HEK293 (cell line): Measurements from ENCODE around the gene EIF3F.

Experiments used
- CTCF ChIA-PET: fragments of 350-600 bp; formaldehyde crosslinking; extraction: SDS; loops from one replicate; lab custom pipeline; 2021; ENCODE audit warnings: antibody characterized with exemption; lab: Yijun Ruan, JAX
- POLR2A ChIA-PET: fragments of 300-600 bp; formaldehyde crosslinking; extraction: SDS; loops from one replicate; lab custom pipeline; 2020; ENCODE audit warnings: antibody characterized with exemption, inconsistent platforms; lab: Yijun Ruan, JAX
- H3K27ac ChIP-seq: fragments of 200-500 bp; sonication (Bioruptor generic); 2 replicates; pipeline ENCODE4 v1.5.1; 2014; ENCODE audit warnings: low read depth, low read length, control low read depth, inconsistent platforms; ENCODE audit errors: extremely low read depth
- H3K36me3 ChIP-seq, 2 experiments: fragments of 200-500 bp in 1 of 2; sonication (Bioruptor generic) in 1 of 2; 1 replicate in 1 of 2; 2 replicates in 1 of 2; pipeline ENCODE4 v1.5.1; 2014 to 2017; ENCODE audit warnings: inconsistent platforms in 2 of 2, low read length in 2 of 2; ENCODE audit not compliant: control insufficient read depth in 2 of 2, insufficient read depth in 1 of 2
- H3K4me1 ChIP-seq: fragments of 200-500 bp; sonication (Bioruptor generic); 2 replicates; pipeline ENCODE4 v1.5.1; 2014; ENCODE audit warnings: mild to moderate bottlenecking, low read length, inconsistent platforms; ENCODE audit not compliant: control insufficient read depth, insufficient read depth
- H3K4me3 ChIP-seq: 2 replicates; pipeline ENCODE4 v1.5.1; 2011; ENCODE audit warnings: low read depth, mild to moderate bottlenecking, control low read depth, low read length, moderate library complexity
- H3K9me3 ChIP-seq: fragments of 200-500 bp; sonication (Bioruptor generic); 2 replicates; pipeline ENCODE4 v1.5.1; 2014; ENCODE audit warnings: low read depth, low read length, inconsistent platforms; ENCODE audit not compliant: control insufficient read depth, insufficient read depth
- EGR2 ChIP-seq: fragments of 450-650 bp; formaldehyde crosslinking; IDR thresholded peaks from 2 replicates; pipeline ENCODE4 v1.5.1; 2016; ENCODE audit warnings: low read depth, missing biosample characterization, missing genetic modification characterization
- KLF9 ChIP-seq: fragments of 450-650 bp; formaldehyde crosslinking; IDR thresholded peaks from 2 replicates; pipeline ENCODE4 v1.5.1; 2016; ENCODE audit warnings: missing biosample characterization, missing genetic modification characterization, low read depth
- OSR2 ChIP-seq: fragments of 450-650 bp; formaldehyde crosslinking; IDR thresholded peaks from 2 replicates; pipeline ENCODE4 v1.5.1; 2016; ENCODE audit warnings: missing biosample characterization, missing genetic modification characterization
- TCF7L2 ChIP-seq: IDR thresholded peaks from 2 replicates; pipeline ENCODE4 v1.6.1; 2011; ENCODE audit warnings: low read depth, mild to moderate bottlenecking, inconsistent platforms, low read length, moderate library complexity, borderline replicate concordance
- TRIM28 ChIP-seq: IDR thresholded peaks from 2 replicates; pipeline ENCODE4 v1.6.1; 2011; ENCODE audit warnings: low read length, control low read depth, borderline replicate concordance
- ZBTB7A ChIP-seq: fragments of 450-650 bp; formaldehyde crosslinking; IDR thresholded peaks from 2 replicates; pipeline ENCODE4 v1.5.1; 2016; ENCODE audit warnings: low read depth, missing biosample characterization, missing genetic modification characterization
- ZFHX2 ChIP-seq: fragments of 450-650 bp; formaldehyde crosslinking; conservative IDR thresholded peaks from 2 replicates; pipeline ENCODE4 v1.5.1; 2016; ENCODE audit warnings: missing biosample characterization, missing genetic modification characterization
- ZFP41 ChIP-seq: fragments of 450-650 bp; formaldehyde crosslinking; IDR thresholded peaks from 2 replicates; pipeline ENCODE4 v1.5.1; 2016; ENCODE audit warnings: missing biosample characterization, missing genetic modification characterization, borderline replicate concordance
- ZNF114 ChIP-seq: fragments of 450-650 bp; formaldehyde crosslinking; IDR thresholded peaks from 2 replicates; pipeline ENCODE4 v1.5.0; 2017; ENCODE audit warnings: missing biosample characterization, missing genetic modification characterization
- ZNF146 ChIP-seq: fragments of 450-650 bp; formaldehyde crosslinking; IDR thresholded peaks from 2 replicates; pipeline ENCODE4 v1.5.1; 2016; ENCODE audit warnings: missing biosample characterization, missing genetic modification characterization
- ZNF202 ChIP-seq: fragments of 450-650 bp; formaldehyde crosslinking; IDR thresholded peaks from 2 replicates; pipeline ENCODE4 v1.5.1; 2016; ENCODE audit warnings: missing biosample characterization, missing genetic modification characterization, borderline replicate concordance
- ZNF311 ChIP-seq: fragments of 450-650 bp; formaldehyde crosslinking; IDR thresholded peaks from 2 replicates; pipeline ENCODE4 v1.5.1; 2017; ENCODE audit warnings: missing biosample characterization, missing genetic modification characterization, borderline replicate concordance
- ZNF37A ChIP-seq: fragments of 450-650 bp; IDR thresholded peaks from 2 replicates; pipeline ENCODE4 v1.5.1; 2018; ENCODE audit warnings: missing biosample characterization, missing genetic modification characterization
- ZNF391 ChIP-seq: fragments of 450-650 bp; formaldehyde crosslinking; IDR thresholded peaks from 2 replicates; pipeline ENCODE4 v1.5.1; 2016; ENCODE audit warnings: low read depth, missing biosample characterization, missing genetic modification characterization, borderline replicate concordance
- ZNF394 ChIP-seq: fragments of 450-650 bp; formaldehyde crosslinking; IDR thresholded peaks from 2 replicates; pipeline ENCODE4 v1.5.1; 2016; ENCODE audit warnings: missing biosample characterization, missing genetic modification characterization, mild to moderate bottlenecking, moderate library complexity, borderline replicate concordance
- ZNF416 ChIP-seq: fragments of 450-650 bp; formaldehyde crosslinking; IDR thresholded peaks from 2 replicates; pipeline ENCODE4 v1.5.1; 2016; ENCODE audit warnings: missing biosample characterization, missing genetic modification characterization
- ZNF488 ChIP-seq: fragments of 450-650 bp; formaldehyde crosslinking; IDR thresholded peaks from 2 replicates; pipeline ENCODE4 v1.5.1; 2016; ENCODE audit warnings: missing biosample characterization, missing genetic modification characterization
- ZNF529 ChIP-seq: fragments of 450-650 bp; formaldehyde crosslinking; IDR thresholded peaks from 2 replicates; pipeline ENCODE4 v1.5.1; 2017; ENCODE audit warnings: missing genetic modification characterization, missing biosample characterization; ENCODE audit not compliant: insufficient replicate concordance
- ZNF626 ChIP-seq: fragments of 450-650 bp; sonication (Bioruptor Pico); formaldehyde crosslinking; IDR thresholded peaks from 2 replicates; pipeline ENCODE4 v1.5.1; 2018; ENCODE audit warnings: missing biosample characterization, missing genetic modification characterization, inconsistent platforms
- ZNF701 ChIP-seq: fragments of 450-650 bp; formaldehyde crosslinking; IDR thresholded peaks from 2 replicates; pipeline ENCODE4 v1.5.1; 2016; ENCODE audit warnings: missing biosample characterization, missing genetic modification characterization
- ZNF843 ChIP-seq: fragments of 450-650 bp; formaldehyde crosslinking; IDR thresholded peaks from 2 replicates; pipeline ENCODE4 v1.5.1; 2016; ENCODE audit warnings: missing biosample characterization, missing genetic modification characterization
- TF ChIP-seq, protein P1 (sequence below): fragments of 450-650 bp; formaldehyde crosslinking; IDR thresholded peaks from 2 replicates; pipeline ENCODE4 v1.5.0; 2017; ENCODE audit warnings: missing biosample characterization, missing genetic modification characterization, borderline replicate concordance

The EIF3F gene

DNA sequence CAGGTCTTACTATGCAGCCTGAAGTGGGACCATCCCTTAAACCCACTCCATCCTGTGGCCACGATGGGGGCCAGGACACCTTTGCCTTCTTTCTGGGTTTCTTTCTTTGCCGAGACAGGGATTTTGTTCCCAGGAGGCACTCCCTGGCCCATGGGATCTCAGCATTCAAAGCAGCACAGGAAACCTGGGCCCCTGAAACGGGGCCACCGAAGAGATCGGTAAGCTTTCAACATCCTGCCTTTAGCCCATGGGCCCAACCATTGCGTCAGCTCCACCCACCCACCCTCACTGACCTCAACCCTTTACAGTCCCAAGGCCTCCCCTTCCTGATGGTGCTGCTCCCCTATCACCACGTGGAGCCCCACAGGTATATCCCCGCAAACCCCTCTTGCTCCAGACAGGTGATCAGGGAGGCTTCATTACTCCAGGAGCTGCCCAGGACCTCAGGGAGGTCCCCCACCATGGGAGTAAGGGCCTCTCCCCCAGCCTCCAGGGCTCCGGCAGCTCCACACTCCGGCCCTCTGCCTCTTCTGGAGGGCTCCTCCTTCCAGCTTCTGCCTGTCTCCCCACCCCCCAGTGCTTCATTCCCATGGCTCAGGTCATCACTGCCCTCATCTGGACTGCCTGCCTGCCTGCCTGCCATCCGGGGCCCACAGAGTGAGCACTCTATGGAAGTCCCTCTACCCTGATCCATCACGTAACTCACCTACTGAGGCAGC is 51.8 kb downstream of the EIF3F start:
- H3K27ac ChIP-seq: no peak overlapping the region
- H3K4me1 ChIP-seq: no peaks in the 10 kb centered on the region
- no peaks in the 10 kb centered on the region for H3K9me3 ChIP-seq
- TF ChIP-seq OSR2 (tag by site-specific recombination) (no peak), ZNF626 (tag by site-specific recombination) (no peak), ZNF529 (tag by site-specific recombination) (no peak), ZBTB7A (tag by site-specific recombination) (no peak), TRIM28 (no peak), ZNF843 (no peak), ZNF391 (tag by site-specific recombination) (no peak), ZNF146 (no peak), KLF9 (tag by site-specific recombination) (no peak), EGR2 (tag by site-specific recombination) (no peak), ZNF488 (tag by site-specific recombination) (no peak)
- CTCF ChIA-PET: interaction anchor here (13.7 kb wide), 1 partner anchor 55 kb away, joined by 374 read pairs; no protein-coding TSS in a partner anchor
- H3K36me3 ChIP-seq: no peaks in the 10 kb centered on the region
- POLR2A ChIA-PET: no interaction called here
- no peak overlapping the region for H3K4me3 ChIP-seq

- Histone ChIP-seq H3K27ac (no peak overlapping the region), H3K36me3 (no peaks in the 10 kb centered on the region), H3K4me3 (no peak overlapping the region), H3K4me1 (no peaks in the 10 kb centered on the region), H3K9me3 (no peaks in the 10 kb centered on the region)
- TF ChIP-seq ZNF202 (tag by site-specific recombination) (no peak), ZFHX2 (tag by site-specific recombination) (peak; percentile 51)
- ChIA-PET POLR2A (no interaction called here), CTCF (interaction anchor here (13.7 kb wide), 1 partner anchor 55 kb away, joined by 374 read pairs; no protein-coding TSS in a partner anchor)
Measured at GRCh38 chr11:8039530-8040260, 52.6 kb downstream of the EIF3F start.

- CTCF ChIA-PET: interaction anchor here (0.7 kb wide), 1 partner anchor 30 kb away, joined by 3 read pairs; no protein-coding TSS in a partner anchor
- Histone ChIP-seq H3K36me3 (no peaks in the 10 kb centered on the region), H3K27ac (no peak overlapping the region), H3K4me1 (no peaks in the 10 kb centered on the region), H3K4me3 (no peak overlapping the region), H3K9me3 (no peaks in the 10 kb centered on the region)
- POLR2A ChIA-PET: no interaction called here
- TF ChIP-seq, protein P1, sequence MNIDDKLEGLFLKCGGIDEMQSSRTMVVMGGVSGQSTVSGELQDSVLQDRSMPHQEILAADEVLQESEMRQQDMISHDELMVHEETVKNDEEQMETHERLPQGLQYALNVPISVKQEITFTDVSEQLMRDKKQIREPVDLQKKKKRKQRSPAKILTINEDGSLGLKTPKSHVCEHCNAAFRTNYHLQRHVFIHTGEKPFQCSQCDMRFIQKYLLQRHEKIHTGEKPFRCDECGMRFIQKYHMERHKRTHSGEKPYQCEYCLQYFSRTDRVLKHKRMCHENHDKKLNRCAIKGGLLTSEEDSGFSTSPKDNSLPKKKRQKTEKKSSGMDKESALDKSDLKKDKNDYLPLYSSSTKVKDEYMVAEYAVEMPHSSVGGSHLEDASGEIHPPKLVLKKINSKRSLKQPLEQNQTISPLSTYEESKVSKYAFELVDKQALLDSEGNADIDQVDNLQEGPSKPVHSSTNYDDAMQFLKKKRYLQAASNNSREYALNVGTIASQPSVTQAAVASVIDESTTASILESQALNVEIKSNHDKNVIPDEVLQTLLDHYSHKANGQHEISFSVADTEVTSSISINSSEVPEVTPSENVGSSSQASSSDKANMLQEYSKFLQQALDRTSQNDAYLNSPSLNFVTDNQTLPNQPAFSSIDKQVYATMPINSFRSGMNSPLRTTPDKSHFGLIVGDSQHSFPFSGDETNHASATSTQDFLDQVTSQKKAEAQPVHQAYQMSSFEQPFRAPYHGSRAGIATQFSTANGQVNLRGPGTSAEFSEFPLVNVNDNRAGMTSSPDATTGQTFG: no peak
- TF ChIP-seq ZNF394 (tag by site-specific recombination) (no peak), TCF7L2 (no peak), ZNF416 (tag by site-specific recombination) (no peak), ZNF701 (tag by site-specific recombination) (no peak), ZNF114 (tag by site-specific recombination) (no peak), ZNF311 (tag by site-specific recombination) (no peak), ZFP41 (no peak), ZNF37A (tag by site-specific recombination) (no peak)
Measured at GRCh38 chr11:8040261-8040920, 53.3 kb downstream of the EIF3F start.
